CD4-positive, alpha-beta T cell treated with Interleukin-10 for 1 hour (primary cell): ENCODE measurements around the gene LY6G6F.

Source experiments
- DNase-seq: peaks from one replicate; pipeline ENCODE4 v3.0.0-alpha.2; 2020

The LY6G6F gene

GRCh38 chr6:31742894-31743293, 36.2 kb downstream of the LY6G6F start:
- DNase-seq = no peak

DNA sequence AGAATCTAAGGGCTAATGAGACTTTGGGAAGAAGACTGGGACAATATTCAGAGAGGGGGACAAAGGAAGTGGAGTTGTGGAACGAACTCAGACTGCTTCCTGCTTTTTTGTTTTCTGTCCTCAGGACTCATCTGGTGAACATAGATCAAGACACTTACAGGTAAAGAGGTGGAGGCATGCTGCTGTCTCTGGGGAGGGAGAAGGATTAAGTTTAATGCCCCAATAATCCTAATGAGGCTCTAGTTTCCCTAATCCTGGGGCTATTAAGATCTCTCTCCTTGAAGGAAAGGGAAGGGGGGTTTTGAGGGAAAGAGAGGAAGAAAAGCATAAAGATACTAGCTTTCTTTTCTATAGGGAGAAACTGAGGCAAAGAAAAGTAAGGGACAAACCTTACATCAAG, 37.8 kb downstream of the LY6G6F start:
- DNase-seq = no peak

DNA sequence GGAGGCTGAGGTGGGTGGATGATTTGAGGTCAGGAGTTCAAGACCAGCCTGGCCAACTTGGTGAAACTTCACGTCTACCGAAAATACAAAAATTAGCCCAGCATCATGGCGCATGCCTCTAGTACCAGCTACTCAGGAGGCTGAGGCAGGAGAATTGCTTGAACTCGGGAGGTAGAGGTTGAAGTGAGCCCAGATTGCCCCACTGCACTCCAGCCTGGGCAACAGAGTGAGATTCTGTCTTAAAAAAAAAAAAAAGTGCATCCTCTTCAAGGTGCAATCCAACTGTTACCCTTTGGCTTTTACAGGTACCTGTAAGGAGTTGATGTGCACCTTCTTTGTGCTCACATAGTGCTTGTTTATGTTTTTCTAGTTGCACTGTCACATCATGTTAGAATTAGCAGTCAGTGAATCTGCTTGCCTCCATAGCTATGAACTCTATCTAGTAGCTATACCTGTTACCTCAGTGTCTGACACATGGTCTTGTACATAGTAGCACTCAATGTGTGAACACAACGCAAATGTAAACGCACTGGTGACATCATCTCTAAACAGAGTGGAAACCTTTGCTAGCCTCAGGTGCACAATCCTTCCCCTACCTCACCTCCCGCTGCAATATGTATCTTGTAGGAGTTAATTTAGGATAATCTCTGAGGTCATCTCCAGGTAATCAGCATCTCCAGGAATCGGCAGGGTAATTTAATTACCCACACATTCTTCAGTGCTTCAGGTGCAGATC, 42.8 kb downstream of the LY6G6F start:
- no peak for DNase-seq

GRCh38 chr6:31750411-31751022, 43.9 kb downstream of the LY6G6F start:
- no peak for DNase-seq

DNA sequence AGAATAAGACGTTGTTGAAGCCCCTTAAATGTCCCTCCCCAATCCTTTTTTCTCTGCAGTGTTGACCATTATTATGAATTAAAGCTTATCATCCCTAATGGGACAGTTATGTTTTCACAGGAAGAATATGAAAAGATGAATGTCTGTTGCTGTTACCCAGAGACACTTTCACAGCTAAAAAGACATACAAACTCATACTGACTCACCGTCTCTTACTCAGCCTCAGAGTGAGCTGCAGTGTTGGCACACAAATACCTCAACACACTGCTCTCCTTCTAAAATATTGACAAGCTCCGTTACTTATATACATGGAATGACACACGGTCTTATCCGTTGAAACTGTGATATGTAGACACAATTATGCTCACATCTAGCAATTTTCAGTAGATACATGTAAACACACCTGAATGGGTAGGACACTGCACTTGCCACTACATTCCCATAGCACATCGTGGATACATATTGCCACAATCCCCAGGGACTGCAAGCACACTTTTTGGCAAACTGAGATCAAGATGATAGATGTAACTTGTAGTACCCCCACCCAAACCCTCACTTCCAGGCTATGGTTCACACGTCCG, 46.2 kb downstream of the LY6G6F start:
- DNase-seq = no peak

GRCh38 chr6:31758281-31758680, 51.6 kb downstream of the LY6G6F start:
- DNase-seq = no peak
